ENCODE measurements around the gene AGAP1. TPM values are rescaled to one million over a fixed set of nuclear protein-coding genes. Genes with fewer than 3 reads are reported as not detected.

Gene AGAP1
- total RNA-seq, 1 donor from 2014 or later, result 39.0 TPM

DNA sequence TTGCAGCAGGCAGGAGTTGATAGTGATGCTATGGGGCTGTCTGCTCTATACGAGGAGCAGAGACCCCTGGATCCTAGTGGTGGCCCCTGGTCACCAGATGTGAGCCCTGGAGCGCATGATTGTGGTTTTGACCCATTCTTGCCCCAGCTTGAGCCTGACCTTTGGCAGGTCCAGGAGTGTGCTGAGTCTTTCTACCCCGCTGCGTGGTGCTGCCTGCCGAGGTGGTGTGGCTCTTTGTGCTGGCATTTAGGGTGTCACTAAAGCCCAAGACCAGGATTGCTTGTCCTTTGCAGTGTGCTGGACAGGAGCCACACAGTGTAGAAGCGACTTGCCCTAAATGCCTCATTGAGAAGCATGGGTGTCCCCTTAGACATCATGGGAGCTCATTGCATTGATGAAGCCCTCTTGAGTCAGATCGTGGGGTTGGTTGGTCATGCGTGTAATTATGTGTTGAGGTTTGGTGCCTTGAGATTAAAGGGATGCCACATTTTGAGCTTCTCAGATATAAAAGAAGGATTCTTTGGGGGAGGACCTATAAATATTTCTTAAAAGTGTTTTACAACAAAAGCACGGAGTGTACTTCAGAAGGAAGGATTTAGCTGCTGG, 88.3 kb downstream of the AGAP1 start:
- Mint-ChIP-seq H3K4me3 (ENCODE audit: unreplicated experiment) (no peak overlapping the region), H3K36me3 (ENCODE audit: low read depth) (no peaks in the 10 kb centered on the region), H3K9me3 (ENCODE audit: low read depth) (no peaks in the 10 kb centered on the region), H3K4me1 (ENCODE audit: low read depth) (peaks cover 15% of the 10 kb centered on the region), H3K27ac (ENCODE audit: unreplicated experiment) (no peak overlapping the region), H3K27me3 (ENCODE audit: low read depth) (no peaks in the 10 kb centered on the region)
- TF ChIP-seq, protein P1, sequence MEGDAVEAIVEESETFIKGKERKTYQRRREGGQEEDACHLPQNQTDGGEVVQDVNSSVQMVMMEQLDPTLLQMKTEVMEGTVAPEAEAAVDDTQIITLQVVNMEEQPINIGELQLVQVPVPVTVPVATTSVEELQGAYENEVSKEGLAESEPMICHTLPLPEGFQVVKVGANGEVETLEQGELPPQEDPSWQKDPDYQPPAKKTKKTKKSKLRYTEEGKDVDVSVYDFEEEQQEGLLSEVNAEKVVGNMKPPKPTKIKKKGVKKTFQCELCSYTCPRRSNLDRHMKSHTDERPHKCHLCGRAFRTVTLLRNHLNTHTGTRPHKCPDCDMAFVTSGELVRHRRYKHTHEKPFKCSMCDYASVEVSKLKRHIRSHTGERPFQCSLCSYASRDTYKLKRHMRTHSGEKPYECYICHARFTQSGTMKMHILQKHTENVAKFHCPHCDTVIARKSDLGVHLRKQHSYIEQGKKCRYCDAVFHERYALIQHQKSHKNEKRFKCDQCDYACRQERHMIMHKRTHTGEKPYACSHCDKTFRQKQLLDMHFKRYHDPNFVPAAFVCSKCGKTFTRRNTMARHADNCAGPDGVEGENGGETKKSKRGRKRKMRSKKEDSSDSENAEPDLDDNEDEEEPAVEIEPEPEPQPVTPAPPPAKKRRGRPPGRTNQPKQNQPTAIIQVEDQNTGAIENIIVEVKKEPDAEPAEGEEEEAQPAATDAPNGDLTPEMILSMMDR (IDR thresholded peaks at IDR 0.05), result no peak
- DNase-seq (ENCODE audit: low spot score), result no peak

DNA sequence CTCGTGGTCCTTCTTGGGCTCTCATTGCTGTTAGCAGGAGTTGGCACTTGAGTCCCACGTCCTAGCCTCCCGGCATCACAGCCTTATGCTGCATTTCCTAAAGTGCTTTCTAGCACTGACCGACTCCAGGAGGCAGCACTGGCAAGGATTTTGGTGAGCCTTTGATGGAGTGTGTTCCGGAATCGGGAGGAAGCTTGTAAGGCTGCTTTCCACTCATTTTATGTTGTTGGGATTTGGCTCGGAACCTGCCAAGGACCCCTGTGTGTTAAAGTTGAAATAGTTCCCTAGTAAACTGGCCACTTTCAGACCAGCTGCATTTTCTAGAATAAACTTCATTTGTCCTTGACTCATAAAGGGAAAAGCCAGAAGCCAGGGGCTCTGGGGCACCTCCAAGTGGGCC, 88.9 kb downstream of the AGAP1 start:
- peaks cover 10% of the 10 kb centered on the region for H3K4me1 Mint-ChIP-seq (ENCODE audit: low read depth)
- H3K27me3 Mint-ChIP-seq (ENCODE audit: low read depth), result no peaks in the 10 kb centered on the region
- no peaks in the 10 kb centered on the region for H3K36me3 Mint-ChIP-seq (ENCODE audit: low read depth)
- no peak for DNase-seq (ENCODE audit: low spot score)
- H3K4me3 Mint-ChIP-seq (ENCODE audit: unreplicated experiment), result no peak overlapping the region
- H3K27ac Mint-ChIP-seq (ENCODE audit: unreplicated experiment), result no peak overlapping the region
- TF ChIP-seq, protein P1 (IDR thresholded peaks at IDR 0.05), result no peak
- H3K9me3 Mint-ChIP-seq (ENCODE audit: low read depth), result no peaks in the 10 kb centered on the region

DNA sequence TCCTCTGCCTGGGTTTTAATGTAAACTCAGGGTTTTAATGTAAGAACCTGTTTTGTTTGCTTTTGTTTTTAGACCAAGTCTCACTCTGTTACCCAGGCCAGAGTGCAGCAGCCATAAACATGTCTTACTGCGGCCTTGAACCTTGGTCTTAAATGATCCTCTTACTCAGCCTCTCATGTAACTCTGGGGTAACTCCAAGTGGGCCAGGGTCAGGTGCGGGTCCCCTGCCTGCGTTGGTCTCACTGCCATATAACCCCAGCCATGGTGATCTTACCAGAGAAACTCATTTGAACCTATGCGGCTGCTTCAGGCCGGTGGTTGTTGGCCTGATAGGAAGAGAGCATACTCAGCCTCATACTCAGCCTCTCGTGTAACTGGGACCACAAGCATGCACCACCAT, 89.3 kb downstream of the AGAP1 start:
- Mint-ChIP-seq H3K4me3 (ENCODE audit: unreplicated experiment) (no peak overlapping the region), H3K9me3 (ENCODE audit: low read depth) (no peaks in the 10 kb centered on the region), H3K4me1 (ENCODE audit: low read depth) (peaks cover 8% of the 10 kb centered on the region), H3K36me3 (ENCODE audit: low read depth) (no peaks in the 10 kb centered on the region), H3K27ac (ENCODE audit: unreplicated experiment) (no peak overlapping the region), H3K27me3 (ENCODE audit: low read depth) (no peaks in the 10 kb centered on the region)
- TF ChIP-seq, protein P1 (IDR thresholded peaks at IDR 0.05), result no peak
- DNase-seq (ENCODE audit: low spot score), result no peak

DNA sequence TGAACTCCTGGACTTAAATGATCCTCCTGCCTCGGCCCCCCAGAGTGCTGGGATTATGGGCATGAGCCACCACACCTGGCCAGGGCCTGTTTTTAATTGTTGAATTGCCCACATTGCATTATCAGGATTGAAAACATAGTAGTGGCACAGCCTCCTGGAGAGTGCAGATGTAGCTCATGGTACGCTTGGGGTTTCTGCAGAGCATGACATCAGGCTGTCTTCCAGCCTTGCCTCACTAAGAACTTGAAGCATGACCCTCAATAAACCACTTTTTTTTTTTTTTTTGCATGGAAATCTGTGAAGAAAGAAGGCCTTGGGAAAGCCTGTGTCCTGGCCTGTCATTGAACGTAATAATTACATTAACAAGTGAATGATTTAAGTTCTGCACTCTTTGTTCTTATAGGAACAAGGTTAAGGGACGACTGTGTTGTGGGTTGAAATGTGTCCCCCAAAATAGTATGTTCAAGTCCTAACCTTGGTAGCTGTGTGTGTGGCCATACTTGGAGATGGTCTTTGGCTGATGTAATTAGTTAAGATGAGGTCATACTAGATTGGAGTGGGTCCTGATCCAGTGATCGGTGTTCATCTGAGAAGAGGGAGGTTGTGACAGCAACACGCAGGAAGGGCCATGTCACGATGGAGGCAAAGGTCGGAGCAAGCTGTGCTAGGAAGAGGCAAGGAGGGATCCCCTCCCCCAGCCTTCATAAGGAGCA, 90.2 kb downstream of the AGAP1 start:
- Mint-ChIP-seq H3K27ac (ENCODE audit: unreplicated experiment) (no peak overlapping the region), H3K4me3 (ENCODE audit: unreplicated experiment) (no peak overlapping the region), H3K36me3 (ENCODE audit: low read depth) (peaks cover 1% of the 10 kb centered on the region), H3K9me3 (ENCODE audit: low read depth) (no peaks in the 10 kb centered on the region), H3K27me3 (ENCODE audit: low read depth) (no peaks in the 10 kb centered on the region), H3K4me1 (ENCODE audit: low read depth) (peaks cover 8% of the 10 kb centered on the region)
- TF ChIP-seq, protein P1 (IDR thresholded peaks at IDR 0.05), result no peak
- DNase-seq (ENCODE audit: low spot score), result no peak

DNA sequence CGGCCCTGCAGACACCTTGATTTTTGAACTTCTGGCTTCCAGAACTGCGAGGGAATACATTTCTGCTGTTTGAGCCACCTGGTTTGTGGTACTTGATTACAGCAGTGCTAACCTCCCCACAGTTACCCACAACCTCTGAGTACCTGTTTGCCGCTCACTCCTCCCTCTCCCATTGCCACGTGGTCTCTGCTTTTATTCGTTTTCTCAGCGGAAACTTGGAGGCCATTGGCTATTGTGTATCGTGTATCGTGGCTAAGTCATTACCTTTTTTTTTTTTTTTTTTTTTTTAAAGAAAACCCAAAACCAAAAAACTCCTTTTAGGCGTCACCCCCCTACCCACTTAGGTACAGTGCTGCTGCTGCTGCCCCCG, 90.8 kb downstream of the AGAP1 start:
- no peak overlapping the region for H3K4me3 Mint-ChIP-seq (ENCODE audit: unreplicated experiment)
- no peak for DNase-seq (ENCODE audit: low spot score)
- H3K4me1 Mint-ChIP-seq (ENCODE audit: low read depth), result peaks cover 8% of the 10 kb centered on the region
- peaks cover 1% of the 10 kb centered on the region for H3K36me3 Mint-ChIP-seq (ENCODE audit: low read depth)
- TF ChIP-seq, protein P1 (IDR thresholded peaks at IDR 0.05), result no peak
- H3K27ac Mint-ChIP-seq (ENCODE audit: unreplicated experiment), result no peak overlapping the region
- H3K9me3 Mint-ChIP-seq (ENCODE audit: low read depth), result no peaks in the 10 kb centered on the region
- no peaks in the 10 kb centered on the region for H3K27me3 Mint-ChIP-seq (ENCODE audit: low read depth)
